GDM1 (cell line): ENCODE data around the gene SLC4A8.

Experiments
- DNase-seq: peaks from one replicate; lab custom pipeline; 2025; lab: John Stamatoyannopoulos, UW

The SLC4A8 gene

DNA sequence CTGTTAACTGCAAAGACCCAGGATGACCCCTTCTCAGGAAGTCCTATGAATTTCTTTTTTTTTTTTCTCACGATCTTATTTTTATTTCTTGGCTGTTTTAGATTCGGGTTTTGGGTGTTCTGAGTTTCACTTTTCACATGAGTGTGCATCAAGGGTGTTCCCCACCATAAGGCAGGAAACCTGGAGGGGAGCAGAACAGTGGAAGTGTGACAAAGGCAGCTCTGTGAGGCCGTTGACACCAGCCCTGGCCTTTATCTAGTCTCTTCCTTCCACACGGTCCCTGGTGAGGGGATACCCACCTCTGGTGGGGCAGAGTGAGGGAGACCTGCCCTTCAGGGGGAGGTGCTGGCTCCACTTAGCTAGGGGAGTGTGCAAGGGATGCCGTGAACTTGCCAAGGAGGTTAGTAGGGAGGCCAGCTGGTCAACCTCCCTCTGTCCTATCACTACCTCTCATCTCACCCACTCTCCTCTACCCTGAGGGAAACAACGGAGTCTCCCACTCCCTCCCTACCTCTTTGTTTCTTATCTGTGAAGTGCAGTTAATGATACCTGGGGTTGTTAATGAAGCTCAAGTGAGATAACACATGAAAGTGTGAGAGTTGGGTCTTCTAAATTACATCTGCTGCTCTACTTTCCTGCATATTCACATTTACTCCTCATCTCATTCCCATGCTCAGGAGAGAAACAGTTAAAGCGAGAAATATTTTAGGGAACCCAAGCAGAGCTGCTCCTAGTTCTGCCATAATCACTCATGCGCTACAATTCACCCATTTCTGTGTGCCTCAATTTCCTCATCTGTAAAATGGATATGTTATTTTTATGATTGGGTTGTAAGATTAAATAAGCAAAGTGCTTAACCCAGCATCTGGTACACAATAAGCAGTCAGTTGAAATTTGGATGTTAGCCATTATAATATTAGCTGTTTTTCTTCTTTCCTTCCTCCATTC is 29.1 kb upstream of the SLC4A8 start:
- DNase-seq: no peak

DNA sequence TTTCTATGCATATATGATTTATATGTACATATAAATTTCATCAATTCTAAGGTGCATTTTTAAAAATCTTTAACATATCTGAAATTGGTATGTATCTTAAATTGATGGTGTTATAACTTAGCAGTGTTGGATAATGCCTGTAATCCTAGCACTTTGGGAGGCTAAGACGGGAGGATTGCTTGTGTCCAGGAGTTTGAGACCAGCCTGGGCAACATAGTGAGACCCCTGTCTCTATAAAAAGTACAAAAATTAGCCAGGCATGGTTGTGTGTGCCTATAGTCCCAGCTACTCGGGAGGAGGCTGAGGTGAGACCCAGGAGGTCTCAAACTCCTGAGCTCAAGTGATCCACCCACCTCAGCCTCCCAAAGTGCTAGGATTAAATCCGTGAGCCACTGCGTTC is 27.0 kb upstream of the SLC4A8 start:
- no peak for DNase-seq

DNA sequence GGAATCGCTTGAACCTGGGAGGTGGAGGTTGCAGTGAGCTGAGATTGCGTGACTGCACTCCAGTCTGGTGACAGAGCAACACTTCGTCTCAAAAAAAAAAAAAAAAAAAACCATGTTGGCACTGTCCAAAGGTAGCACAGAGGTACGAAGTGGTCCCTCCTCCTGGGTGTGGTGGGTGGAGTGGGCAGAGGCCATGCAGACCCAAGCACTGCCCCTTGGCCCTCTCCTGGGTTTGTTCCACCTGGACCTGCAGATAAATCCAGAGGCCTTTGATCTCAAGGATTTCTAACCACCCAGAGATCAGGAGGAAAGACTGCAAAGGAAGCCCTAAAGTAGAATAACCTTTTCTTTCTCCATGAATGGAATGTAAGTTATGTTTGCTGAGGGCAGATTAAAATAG is 24.7 kb upstream of the SLC4A8 start:
- DNase-seq: no peak

DNA sequence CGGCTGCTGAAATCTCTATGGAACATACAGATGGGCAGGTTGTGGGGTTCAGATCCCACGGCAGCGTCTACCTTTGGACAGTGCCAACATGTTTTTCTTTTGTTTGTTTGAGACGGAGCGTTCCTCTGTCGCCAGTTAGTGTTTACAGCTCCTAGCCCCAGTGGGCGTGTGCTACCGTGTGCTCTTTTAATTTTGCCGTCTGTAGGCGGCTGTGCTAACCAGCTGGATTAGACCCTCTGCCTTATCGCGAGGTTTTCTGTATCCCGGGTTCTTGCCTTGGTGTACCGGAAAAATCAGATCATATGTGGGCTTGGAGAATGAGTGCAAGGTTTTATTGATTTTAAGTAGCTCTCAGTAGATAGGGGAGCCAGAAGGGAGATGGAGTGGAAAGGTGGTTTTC is 23.6 kb upstream of the SLC4A8 start:
- DNase-seq: no peak

DNA sequence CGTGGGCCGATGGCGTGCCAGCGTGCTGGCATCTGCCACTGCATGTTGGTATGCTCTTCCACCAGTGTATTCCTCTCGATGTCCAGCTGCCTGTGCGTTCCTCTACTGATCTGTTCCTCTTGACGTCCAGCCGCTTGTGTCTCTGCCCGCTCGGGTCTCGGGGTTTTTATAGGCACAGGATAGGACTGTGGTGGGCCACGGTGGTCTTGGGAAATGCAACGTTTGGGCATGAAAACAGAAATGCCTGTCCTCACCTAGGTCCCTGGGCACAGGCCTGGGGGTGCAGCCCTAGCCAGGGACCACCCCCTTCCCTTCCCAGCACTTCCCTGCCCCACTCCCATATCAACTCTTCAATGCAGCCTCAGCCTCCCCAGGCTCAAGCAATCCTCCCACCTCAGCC is 23.1 kb upstream of the SLC4A8 start:
- DNase-seq: no peak

DNA sequence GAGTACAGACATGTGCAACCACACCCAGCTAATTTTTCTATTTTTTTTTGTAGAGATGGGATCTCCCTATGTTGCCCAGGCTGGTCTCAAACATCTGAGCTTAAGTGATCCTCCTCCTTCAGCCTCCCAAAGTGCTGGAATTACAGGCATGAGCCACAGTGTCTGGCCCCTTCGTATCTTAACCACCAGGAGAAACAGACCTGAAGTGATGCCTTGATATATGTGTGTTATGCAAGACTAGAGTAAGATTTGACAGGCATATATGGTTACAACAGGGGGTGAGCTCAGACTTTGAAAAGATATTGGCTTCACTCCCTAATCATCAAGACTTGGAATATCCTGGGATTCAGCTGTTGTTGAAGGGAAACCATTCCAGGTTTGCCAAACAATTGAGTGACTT is 22.7 kb upstream of the SLC4A8 start:
- no peak for DNase-seq

DNA sequence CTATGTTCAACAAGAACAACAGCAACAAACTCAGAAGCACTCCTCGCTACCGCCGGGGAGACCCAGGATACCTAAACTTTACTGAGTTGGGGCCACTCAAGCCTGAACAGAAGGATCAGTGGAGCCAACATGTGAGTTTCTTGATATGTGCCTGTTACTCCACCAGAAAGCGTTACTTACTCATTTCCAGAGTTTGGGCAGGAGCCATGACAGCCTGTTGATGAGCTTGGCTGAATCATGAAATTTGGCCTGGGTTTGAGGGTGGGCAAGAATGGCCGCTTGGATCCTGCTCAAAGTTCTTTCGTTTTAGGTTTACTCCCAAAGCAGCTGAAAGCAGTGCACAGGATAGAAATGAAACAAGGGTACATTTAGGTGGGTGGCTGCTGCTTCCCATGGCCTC is 21.5 kb upstream of the SLC4A8 start:
- no peak for DNase-seq

DNA sequence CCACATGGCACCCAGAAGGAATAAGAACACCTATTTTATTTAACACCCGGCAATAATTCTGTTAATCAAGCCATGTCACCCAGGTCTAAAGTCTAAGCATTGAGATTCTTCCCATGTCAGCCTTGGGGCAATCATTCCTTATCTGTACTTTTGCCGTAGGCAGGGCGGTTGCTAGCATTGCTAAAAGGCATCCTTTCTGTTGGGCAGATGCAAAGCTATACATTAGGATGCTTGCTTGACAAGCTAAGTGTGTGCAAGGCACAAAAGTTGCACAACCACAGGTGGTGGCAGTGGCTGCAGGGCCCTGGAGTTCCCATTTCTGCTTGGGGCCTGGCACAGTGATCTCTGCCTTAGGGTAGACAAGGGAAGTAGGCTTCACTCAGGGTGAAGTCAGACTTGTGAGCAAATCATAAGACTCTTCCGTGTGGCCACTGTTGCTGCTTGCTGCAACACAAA is 20.9 kb upstream of the SLC4A8 start:
- DNase-seq: peak; percentile 67

DNA sequence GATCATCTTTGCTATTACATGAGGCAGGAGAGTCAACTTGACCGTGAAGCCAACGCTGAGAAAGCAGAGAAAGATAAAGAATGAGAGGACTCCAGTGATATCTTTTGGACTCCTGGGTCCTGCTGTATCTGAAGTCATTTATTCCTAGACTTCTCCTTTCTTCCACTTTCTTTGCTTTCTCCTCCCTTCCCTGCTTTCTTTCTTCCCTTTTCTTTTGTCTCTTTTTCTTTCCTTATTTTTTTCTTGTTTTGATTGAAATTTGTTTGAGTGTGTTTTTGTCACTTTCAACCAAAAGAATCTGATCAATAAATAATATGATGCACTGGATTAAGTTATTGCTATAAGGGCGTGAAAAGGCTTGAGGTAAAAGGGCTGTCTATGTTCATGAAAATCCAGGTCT is 20.0 kb upstream of the SLC4A8 start:
- no peak for DNase-seq

DNA sequence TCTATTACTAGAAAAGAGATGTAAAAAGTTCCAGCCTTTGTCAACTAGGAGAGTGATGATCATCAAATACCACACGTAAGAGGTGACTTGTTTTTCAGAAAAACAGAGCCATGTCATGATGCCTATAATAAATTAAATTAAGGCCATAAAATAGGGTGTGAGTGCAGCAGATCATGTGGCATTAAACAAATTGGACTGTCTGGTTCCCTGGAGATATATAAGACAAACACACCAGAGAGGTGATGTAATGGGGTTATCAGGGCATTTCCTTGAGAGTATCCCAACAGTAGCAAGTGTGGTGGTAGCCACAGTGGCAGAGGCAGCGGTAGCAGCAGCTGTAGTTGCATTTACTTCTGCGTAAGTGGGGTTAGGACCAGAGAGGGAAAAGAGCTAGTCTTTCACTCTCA is 18.8 kb upstream of the SLC4A8 start:
- DNase-seq: no peak

DNA sequence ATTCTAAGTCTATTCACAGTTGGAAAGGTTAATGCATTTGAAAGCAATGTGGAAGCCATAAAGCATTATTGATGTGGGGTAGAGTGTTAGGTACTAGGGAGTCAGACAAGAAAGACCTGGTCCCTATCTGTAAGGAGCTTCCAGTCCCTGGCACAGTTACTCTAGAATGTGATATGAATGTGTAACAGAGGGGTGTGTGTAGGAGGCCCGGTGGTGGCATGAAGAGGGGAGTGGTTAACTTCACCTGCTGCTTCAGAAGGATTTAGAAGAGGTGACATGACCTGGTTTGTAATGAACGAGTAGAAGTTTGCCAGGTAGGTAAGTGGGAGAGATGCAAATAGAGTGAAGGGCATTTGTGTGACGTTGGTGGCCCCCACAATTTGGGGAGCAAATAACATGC is 18.3 kb upstream of the SLC4A8 start:
- no peak for DNase-seq

DNA sequence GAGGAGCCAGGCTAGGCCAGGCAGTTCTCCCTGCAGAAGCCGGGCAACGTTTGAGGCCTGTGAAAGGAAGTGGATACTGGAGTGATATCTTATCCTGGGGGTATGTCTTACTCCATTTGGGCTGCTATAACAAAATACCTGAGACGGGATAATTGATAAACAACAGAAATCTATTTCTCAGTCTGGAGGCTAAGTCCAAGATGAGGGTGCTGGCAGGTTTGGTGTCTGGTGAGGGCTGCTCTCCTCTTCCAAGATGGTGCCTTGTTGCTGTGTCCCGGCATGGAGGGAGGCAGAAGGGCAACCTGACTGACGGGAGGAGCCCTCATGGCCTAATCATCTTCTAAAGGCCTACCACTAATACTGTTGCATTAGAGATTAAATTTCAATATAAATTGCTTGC is 17.8 kb upstream of the SLC4A8 start:
- no peak for DNase-seq

DNA sequence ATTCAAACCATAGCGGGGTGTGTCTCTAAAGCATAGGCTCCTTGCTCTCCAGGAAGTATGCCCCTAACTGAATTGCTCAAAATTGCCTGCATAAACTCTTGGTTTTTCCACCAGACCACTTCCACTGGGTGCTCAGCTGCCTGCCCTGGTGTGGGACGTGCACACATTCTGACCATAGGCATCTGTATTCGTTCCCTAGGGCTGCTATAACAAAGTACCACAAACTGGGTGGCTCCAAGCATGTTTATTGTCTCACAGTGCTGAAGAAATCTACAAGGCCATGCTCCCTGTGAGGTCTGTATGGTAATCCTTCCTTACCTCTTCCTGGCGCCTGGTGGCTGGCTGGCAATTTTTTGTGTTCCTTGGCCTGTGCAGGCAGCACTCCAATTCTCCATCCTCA is 17.0 kb upstream of the SLC4A8 start:
- no peak for DNase-seq

DNA sequence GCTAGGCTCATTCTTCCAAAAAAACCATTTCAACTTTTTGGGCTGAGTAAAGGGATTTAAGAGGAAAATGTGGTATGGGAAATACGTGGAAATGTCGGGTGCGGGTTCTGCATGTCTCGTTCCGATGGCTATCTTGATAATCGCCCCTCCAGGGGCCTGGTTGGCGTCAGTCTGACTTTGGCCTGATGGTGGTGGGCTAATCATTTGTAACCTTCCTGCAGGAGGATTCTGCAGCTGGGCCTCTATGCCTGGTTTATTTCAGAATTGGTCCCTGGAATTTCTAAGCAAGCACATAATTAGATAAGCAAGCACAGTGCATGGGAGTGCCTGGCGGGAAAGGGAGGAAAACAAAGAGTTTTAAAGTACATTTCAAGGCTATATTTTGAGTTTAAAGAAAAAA is 14.8 kb upstream of the SLC4A8 start:
- no peak for DNase-seq

DNA sequence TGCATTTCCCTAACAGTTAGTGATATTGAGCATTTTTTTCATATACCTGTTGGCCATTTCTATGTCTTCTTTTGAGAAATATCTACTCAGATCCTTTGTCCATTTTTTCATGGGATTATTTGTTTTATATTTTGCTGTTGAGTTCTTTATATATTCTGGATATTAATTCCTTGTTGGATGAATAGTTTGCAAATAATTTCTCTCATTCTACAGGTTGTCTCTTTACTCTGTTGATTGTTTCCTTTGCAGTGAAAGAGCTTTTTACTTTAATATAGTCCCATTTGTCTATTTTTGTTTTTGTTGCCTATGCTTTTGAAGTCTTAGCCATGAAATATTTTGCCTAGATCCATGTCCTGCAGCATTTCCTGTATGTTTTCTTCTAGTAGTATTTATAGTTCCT is 11.5 kb upstream of the SLC4A8 start:
- DNase-seq: no peak

DNA sequence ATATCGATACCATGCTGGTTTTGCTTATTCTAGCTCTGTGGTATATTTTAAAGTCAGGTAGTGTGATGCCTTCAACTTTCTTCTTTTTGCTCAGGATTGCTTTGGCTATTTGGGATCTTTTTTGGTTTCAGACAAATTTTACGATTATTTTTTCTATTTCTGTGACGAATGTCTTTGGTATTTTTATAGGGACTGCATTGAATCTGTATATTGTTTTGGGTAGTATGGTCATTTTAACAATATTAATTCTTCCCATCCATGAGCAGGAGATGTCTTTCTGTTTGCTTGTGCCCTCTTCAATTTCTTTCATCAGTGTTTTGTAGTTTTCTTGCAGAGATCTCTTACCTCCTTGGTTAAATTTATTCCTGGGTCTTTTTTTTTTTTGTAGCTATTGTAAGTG is 10.8 kb upstream of the SLC4A8 start:
- no peak for DNase-seq

DNA sequence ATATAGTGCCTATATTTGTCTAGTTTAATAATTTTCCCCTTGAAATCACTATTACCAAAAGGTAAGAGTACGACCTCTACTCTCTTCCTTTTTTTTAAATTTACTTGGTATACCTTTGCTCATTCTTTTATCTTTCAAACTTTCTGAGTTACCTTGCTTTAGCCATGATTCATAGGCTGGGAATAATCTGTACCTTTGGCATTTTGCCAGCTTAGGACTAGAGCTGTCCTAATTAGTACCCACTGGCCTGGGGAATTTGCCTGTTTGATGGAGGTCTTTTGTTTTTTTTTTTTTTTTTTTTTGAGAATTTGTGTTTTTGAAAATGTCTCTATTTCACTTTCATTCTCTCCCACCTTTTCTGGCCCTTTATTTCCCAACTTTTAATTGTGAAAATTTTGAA is 8.7 kb upstream of the SLC4A8 start:
- DNase-seq: no peak

DNA sequence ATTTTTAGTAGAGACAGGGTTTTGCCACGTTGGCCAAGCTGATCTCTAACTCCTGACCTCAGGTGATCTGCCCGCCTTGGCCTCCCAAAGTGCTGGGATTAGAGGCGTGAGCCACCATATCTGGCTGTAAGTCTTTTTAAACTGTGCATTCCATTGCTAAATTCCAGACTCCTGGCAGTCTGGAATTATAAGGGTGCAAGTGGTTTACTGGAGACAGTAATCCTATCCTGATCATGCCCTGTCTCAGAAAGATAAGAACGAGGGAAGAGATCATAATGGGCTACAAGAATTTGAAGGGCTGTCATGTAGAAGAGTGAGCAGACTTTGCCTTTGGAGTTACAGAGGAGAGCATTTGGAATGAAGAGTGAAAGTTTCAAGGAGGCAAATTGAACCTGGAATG is 6.8 kb upstream of the SLC4A8 start:
- no peak for DNase-seq

DNA sequence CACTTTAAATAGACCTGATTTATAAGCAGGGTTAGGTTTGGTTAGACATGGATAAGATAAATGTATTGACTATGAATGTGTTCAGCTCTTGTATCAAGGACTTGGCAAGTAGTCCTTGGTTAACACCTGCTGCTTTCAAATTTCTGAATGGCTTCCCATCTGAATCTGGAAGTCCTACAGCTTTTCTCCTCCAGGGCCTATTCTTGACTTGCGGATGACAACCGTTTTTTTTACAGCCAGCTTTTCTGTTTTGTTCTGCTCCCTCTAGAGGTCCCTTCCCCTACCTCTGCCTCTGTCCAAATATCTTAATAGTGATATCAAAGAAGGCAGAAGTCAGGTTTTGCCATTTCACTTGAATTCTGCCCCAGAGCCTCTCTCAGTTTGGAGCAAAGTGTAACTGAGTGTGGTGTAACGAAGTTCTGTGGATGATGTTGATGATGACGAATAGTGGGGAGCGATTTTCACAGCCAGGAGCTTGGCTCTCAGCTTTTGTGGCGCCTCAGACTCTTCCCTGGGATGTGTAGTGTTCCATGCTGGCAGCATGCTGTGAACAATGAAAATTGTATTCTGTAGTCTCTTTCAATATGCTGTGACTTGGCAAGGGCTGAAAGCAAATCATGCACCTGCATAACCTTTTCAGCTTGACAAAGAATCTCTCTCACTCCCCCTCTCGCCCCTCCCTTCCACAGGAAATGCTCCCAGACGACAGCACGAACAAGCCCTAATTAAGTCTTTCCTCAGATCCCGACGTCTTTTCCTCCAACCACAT is 5.0 kb upstream of the SLC4A8 start:
- no peak for DNase-seq

DNA sequence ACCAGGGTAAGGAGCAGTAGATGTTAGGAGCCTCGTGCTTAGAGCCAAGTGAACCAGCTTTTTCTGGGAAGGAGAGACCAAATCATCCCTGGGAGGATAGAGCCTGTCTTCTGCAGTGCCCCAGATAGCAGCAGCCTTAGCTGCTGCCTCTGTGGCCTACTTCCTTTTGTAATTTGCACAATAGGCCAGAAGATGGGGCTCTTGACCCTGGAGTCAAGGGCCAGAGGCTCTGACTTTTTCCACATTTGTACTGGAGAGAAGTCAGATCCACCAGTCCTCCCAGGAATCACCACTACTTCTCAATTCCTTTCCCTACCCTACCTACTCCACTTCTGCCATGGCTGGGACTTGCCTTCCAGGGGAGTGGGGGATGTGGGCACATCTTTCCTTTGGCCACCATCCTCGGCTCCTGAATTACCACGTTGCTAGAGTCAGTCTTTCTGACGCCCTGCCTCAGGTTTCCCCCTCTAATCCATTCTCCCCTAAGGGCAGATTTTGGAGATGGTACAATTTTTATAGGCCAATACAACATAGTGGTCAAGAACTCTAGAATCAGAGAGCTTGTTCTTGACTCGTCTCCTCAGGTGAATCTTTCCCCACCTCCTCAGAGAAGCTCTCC is 3.3 kb upstream of the SLC4A8 start:
- peak; percentile 41 for DNase-seq

DNA sequence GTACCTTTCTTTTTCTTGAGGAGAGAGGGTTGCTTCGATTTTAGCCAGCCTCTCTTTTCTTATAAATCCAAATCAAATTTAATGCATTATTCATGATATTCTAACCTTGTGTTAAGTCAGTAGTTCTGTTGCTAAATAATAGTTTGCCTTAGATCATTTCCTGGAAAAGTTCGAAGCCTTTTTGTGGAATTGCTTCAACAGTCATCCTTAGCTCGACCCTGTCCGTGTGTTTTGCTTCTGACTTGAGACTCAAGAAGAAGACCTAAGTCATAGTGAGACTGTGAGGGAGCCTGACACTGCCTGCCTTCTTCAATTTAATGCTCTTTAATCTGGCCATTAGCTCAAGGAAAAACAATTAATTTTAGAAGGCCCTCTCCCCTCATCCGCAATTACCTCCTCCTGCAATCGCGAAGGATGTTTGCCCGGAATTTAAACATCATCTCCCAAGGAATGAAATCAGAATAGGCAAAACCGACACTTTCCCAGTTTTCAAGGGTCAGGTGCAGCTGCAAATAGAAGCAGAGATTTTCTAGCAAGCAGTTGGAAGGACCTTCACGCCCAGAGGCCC is 453 bp upstream of the SLC4A8 start:
- no peak for DNase-seq

DNA sequence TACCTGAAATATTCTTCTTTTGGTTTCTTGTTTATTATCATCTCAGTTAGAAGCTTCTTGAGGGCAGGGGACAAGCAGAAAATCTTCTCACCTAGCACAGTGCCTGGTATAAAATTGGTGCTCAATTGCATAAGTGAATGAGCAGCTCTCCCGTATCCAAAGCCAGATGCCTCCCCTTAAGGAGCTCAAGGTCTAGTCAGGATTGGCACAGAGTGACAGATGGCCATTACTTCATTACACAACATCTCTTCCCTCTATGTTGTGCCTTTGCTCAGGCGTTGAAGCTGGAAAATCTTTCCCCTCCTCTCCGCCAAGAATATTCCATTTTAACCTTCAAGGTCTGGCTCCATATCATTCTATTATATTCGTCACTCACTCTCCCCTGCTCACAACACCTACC is 3.6 kb downstream of the SLC4A8 start:
- DNase-seq: no peak

DNA sequence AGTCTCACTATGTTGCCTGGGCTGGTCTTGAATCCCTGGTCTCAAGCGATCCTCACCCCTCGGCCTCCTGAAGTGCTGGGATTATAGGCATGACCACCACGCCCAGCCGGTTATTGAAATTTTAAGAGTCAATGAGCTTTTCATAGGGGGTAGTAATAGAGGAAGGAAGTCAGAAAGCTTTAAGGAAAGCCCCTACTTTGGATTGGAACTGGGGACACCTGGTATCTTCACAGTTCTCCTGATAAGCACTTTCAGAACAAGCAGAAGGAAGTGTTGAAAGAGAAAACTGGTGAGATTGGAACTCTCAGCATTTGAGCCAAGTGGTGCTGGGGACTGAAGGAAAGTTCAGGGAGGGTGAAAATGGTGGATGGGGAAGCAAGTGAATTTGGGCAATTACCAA is 5.1 kb downstream of the SLC4A8 start:
- DNase-seq: no peak
